ENCODE results near the gene RPP40.

RPP40 gene

GRCh38 chr6:5003604-5004372 is at the start of gene RPP40 (continued):
- TF ChIP-seq, protein P1, sequence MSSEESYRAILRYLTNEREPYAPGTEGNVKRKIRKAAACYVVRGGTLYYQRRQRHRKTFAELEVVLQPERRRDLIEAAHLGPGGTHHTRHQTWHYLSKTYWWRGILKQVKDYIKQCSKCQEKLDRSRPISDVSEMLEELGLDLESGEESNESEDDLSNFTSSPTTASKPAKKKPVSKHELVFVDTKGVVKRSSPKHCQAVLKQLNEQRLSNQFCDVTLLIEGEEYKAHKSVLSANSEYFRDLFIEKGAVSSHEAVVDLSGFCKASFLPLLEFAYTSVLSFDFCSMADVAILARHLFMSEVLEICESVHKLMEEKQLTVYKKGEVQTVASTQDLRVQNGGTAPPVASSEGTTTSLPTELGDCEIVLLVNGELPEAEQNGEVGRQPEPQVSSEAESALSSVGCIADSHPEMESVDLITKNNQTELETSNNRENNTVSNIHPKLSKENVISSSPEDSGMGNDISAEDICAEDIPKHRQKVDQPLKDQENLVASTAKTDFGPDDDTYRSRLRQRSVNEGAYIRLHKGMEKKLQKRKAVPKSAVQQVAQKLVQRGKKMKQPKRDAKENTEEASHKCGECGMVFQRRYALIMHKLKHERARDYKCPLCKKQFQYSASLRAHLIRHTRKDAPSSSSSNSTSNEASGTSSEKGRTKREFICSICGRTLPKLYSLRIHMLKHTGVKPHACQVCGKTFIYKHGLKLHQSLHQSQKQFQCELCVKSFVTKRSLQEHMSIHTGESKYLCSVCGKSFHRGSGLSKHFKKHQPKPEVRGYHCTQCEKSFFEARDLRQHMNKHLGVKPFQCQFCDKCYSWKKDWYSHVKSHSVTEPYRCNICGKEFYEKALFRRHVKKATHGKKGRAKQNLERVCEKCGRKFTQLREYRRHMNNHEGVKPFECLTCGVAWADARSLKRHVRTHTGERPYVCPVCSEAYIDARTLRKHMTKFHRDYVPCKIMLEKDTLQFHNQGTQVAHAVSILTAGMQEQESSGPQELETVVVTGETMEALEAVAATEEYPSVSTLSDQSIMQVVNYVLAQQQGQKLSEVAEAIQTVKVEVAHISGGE (tag by site-specific recombination; conservative IDR thresholded peaks at IDR 0.05; ENCODE audit: low read depth) = peak; percentile 33; the same call in 1 of the 2 replicates
- TF ChIP-seq ZNF433 (tag by site-specific recombination; IDR thresholded peaks at IDR 0.05; ENCODE audit: low read depth) = no peak
- TF ChIP-seq, protein P2, sequence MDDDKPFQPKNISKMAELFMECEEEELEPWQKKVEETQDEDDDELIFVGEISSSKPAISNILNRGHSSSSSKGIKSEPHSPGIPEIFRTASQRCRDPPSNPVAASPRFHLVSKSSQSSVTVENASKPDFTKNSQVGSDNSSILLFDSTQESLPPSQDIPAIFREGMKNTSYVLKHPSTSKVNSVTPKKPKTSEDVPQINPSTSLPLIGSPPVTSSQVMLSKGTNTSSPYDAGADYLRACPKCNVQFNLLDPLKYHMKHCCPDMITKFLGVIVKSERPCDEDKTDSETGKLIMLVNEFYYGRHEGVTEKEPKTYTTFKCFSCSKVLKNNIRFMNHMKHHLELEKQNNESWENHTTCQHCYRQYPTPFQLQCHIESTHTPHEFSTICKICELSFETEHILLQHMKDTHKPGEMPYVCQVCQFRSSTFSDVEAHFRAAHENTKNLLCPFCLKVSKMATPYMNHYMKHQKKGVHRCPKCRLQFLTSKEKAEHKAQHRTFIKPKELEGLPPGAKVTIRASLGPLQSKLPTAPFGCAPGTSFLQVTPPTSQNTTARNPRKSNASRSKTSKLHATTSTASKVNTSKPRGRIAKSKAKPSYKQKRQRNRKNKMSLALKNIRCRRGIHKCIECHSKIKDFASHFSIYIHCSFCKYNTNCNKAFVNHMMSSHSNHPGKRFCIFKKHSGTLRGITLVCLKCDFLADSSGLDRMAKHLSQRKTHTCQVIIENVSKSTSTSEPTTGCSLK (tag by site-specific recombination; IDR thresholded peaks at IDR 0.05) = no peak
- no peak for TF ChIP-seq ZNF10 (tag by site-specific recombination; IDR thresholded peaks at IDR 0.05)
- TF ChIP-seq HOXC10 (CRISPR knock-in tag; IDR thresholded peaks at IDR 0.05) = peak; percentile 24; the same call in 1 of the 2 replicates
- TF ChIP-seq ZNF776 (tag by site-specific recombination; IDR thresholded peaks at IDR 0.05; ENCODE audit: borderline replicate concordance) = no peak
- TF ChIP-seq OSR2 (tag by site-specific recombination; IDR thresholded peaks at IDR 0.05) = no peak
- TF ChIP-seq ZNF704 (tag by site-specific recombination; IDR thresholded peaks at IDR 0.05) = no peak
- no peak for TF ChIP-seq ZNF843 (tag by site-specific recombination; IDR thresholded peaks at IDR 0.05)
- no peak for TF ChIP-seq ZNF510 (tag by site-specific recombination; IDR thresholded peaks at IDR 0.05; ENCODE audit: insufficient replicate concordance)
- TF ChIP-seq ZNF280D (tag by site-specific recombination; IDR thresholded peaks at IDR 0.05) = 0 out of 2 replicates have a peak, but pooled peaks have one; percentile 24
- no peak for TF ChIP-seq ZNF654 (tag by site-specific recombination; IDR thresholded peaks at IDR 0.05; ENCODE audit: low read depth)
- peak; percentile 18; the same call in 1 of the 2 replicates for TF ChIP-seq EGR2 (tag by site-specific recombination; IDR thresholded peaks at IDR 0.05; ENCODE audit: low read depth)
- no peak for TF ChIP-seq ZNF221 (tag by site-specific recombination; IDR thresholded peaks at IDR 0.05; ENCODE audit: borderline replicate concordance)
- no peak for TF ChIP-seq ZSCAN23 (tag by site-specific recombination; IDR thresholded peaks at IDR 0.05)
- no peak for TF ChIP-seq ZEB2 (tag by site-specific recombination; IDR thresholded peaks at IDR 0.05)
- no peak for TF ChIP-seq ZNF26 (tag by site-specific recombination; IDR thresholded peaks at IDR 0.05)
- no peak for TF ChIP-seq ZNF792 (tag by site-specific recombination; IDR thresholded peaks at IDR 0.05)
- no peak for TF ChIP-seq PRDM2 (tag by site-specific recombination; IDR thresholded peaks at IDR 0.05; ENCODE audit: borderline replicate concordance)
- 0 out of 2 replicates have a peak, but pooled peaks have one; percentile 41 for TF ChIP-seq ZNF610 (tag by site-specific recombination; IDR thresholded peaks at IDR 0.05; ENCODE audit: borderline replicate concordance)
- no peak for TF ChIP-seq ZNF549 (tag by site-specific recombination; IDR thresholded peaks at IDR 0.05)
